NCI-H345 treated with DMSO at 0.1 percent for 48 hours (cell line): Measurements from ENCODE around the gene HMGB3.
"Not testable (repeated sequence)": the region's sequence is repeated elsewhere in the genome, so short reads cannot be mapped to it uniquely, and the experiment has no call there.

Experiments used
- DNase-seq: peaks from one replicate; lab custom pipeline; 2025; ENCODE audit not compliant: unreplicated experiment; lab: John Stamatoyannopoulos, UW

The HMGB3 gene

DNA sequence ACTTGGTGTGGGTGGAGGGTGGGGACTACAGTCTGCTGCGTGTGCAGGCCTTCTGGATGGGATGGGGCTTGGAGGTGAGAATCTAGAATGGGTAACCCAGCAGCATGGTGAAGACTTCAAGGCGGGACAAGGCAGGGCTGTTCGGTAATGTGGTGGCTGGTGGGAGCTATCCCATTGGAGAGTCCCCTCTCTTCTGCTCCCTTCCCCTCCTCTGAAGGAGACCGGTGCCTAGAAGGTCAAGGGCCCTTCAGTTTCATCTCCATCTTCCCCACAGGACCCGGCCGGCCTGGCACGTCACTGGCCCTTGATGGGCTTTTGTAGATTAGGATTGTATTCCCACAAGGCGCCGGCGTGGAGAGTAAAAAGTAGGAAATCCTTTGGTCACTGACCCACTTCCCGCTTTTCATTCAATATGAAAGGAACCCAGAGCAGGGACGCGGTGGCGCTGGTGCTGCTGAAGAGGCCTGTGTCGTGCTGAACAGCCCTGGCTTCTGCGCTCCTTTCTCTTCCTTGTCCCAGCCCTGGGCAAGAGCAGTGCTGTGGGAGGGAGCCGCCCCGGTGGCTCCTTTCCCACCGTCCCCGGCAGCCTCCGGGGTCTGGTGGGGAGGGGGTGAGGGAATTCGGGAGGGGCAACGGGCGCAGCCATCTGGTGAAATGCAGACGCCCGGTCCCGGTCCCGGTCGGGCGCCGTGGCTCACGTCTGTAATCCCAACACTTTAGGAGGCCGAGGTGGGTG lies 7.3 kb upstream of the HMGB3 start:
- no peak for DNase-seq

DNA sequence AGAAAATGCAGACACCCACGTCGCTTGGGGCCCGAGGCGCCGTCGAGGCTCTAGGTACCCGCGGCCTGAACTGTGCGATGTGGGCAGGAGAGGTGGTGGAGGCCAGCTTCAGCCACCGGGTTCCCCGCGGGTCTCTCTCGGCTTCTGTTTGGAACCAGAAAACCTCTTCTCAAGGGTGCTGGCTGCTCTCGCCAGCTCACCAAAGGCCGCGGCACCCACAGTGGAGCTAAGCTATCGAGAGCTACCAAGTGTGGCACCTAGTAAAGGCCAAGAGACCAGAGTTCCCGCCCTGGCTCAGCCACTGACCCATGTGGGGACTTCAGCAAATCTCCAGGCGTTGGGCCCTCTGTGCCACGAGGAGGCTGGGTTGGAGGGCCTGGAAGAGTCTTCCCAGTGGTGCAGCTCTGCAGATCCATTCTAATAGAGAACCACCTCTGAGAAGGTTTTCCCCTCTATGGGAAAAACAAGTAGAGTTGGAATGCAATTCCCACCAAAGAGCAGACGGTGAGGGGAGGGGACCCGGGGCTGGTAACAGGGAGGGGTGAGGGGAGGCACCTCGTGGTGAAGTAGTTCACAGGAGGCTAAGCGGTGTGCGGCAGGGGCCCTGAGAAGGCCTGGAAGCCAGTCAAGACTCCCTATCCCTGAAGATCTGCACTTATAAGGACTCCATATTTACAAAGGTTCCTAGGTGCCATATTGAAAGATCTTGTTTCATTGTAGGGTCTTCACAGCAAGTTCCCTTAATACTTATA lies 5.5 kb upstream of the HMGB3 start:
- DNase-seq = no peak

GRCh38 chrX:150980186-150980585 lies 2.9 kb upstream of the HMGB3 start:
- DNase-seq = no peak

DNA sequence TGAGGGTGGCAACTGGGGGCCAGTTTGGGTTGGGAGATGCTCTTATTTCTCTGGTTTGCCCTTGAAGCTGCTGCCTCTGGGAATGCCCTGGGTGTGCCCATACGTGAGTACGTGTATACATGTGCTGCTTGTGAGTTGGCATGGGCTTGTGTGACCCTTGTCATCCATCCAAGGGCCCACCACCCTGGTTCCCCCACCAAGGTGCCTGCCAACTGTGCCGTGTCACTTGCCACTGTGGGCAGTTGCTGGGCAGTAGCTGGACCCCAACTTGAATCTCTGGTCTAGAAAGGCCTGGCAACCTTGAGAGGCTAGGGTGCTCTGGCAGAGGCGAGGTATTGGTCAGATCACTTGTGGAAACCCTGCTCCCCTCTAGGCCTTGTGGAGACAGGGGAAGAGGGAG lies 2.4 kb upstream of the HMGB3 start:
- DNase-seq = no peak

GRCh38 chrX:150982235-150982787 lies 824 bp upstream of the HMGB3 start:
- no peak for DNase-seq

GRCh38 chrX:150983521-150984168 lies 510 bp downstream of the HMGB3 start:
- DNase-seq = no peak

- DNase-seq = no peak
Measured at GRCh38 chrX:150984169-150984824, 1.2 kb downstream of the HMGB3 start.

GRCh38 chrX:150987687-150988086 lies 4.6 kb downstream of the HMGB3 start:
- not testable (repeated sequence) for DNase-seq

GRCh38 chrX:150989420-150989819 lies 6.3 kb downstream of the HMGB3 start:
- DNase-seq = no peak

- no peak for DNase-seq
Measured at GRCh38 chrX:150990910-150991309, 7.8 kb downstream of the HMGB3 start.

GRCh38 chrX:151000861-151001331 lies 17.8 kb downstream of the HMGB3 start:
- DNase-seq = no peak

- DNase-seq = no peak
Measured at GRCh38 chrX:151004085-151004484, 20.9 kb downstream of the HMGB3 start.

- DNase-seq = no peak
Measured at GRCh38 chrX:151006410-151007109, 23.4 kb downstream of the HMGB3 start.

DNA sequence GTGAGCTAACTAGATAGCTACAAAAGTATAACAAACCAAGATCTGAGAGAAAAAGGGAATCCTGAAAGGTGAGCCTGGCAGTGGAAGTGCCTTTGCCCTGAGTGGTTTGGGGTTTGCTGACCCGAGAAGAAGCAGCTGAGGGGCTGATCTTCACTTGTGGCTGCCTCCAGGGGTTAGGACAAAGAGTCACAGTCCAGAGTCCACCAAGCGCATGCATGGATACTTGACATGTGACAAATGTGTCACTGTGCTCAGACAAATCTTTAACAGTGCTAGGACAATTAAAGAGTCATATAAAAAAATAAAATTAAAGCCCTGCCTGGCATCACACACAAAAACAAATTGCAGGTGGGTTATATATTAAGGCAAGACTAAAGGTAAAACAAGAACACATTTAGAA lies 26.4 kb downstream of the HMGB3 start:
- no peak for DNase-seq

DNA sequence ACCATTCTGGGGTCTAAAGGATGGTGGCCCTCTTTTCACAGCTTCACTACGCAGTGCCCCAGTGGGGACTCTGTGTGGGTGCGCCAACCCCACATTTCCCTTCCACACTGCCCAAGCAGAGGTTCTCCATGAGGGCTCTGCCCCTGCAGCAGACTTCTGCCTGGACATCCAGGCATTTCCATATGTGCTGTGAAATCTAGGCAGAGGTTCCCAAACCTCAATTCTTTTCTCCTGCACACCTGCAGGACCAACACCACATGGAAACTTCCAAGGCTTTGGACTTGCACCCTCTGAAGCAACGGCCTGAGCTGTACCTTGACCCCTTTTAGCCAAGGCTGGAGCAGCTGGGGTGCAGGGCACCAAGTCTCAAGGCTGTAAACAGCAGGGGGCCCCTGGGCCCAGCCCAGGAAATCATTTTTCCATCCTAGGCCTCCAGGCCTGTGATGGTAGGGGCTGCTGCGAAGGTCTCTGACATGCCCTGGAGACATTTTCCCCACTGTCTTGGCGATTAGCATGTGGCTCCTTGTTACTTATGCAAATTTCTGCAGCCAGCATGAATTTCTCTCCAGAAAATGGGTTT lies 30.1 kb downstream of the HMGB3 start:
- no peak for DNase-seq

DNA sequence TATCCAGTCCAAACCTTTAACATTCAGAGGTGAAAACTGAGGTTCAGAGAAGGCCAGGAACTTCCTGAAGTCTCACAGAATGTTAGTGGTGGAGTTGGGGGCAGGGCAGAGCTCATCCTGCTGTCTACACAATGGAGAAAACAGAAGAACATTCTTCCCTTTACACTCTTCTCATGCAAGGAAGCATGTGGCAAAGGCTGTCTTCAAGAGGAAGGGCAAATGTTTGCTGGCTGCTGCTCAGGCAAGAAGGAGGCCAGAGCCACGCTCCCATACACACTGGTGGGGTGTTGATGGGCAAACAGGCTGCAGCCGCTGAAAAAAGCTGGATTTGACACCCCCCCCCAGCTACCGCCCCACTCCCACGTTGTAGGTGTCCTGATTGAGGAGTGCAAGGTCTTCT lies 32.5 kb downstream of the HMGB3 start:
- no peak for DNase-seq

GRCh38 chrX:151019856-151020255 lies 36.7 kb downstream of the HMGB3 start:
- no peak for DNase-seq

DNA sequence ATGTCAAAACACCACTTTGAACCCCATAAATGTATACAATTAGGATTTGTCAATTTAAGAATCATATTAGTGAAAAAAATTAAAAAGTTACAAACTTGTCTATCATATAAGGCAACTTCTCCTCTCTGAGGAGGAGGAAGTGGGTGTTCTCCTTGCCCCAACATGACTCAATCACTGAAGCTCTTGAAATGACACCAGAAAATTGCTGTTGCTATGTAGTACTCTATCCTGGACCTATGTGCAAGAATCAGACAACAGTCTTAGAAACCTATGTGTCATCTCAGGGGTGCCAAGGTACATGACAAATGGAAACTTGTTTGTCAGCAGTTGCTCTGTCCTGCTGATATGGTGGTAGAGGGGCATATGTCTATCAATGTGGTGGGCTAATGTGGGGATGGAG lies 47.7 kb downstream of the HMGB3 start:
- no peak for DNase-seq

DNA sequence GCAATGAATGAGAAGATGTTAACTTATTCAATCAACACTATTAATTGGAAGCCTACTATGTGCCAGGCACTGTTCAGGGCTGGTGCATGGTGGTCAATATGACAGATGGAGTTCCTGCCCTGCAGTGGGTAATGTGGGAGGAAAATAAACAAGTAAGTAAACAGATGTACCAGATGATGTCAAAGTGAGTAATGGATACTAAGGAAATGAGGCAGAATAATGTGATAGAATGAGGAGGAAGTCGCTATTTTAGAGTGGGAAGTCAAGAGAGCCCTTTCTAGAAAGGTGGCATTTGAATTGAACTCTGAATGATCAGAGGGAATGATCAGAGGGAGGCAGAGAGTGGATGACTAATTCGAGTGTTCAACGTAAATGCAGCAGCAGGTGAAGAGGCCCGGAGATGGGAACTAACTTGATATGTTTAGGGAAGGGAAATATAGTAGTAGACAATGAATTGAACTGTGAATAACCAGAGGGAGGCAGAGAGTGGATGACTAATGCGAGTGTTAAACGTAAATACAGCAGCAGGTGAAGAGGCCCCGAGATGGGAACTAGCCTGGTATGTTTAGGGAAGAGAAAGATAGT lies 48.3 kb downstream of the HMGB3 start:
- DNase-seq = no peak

DNA sequence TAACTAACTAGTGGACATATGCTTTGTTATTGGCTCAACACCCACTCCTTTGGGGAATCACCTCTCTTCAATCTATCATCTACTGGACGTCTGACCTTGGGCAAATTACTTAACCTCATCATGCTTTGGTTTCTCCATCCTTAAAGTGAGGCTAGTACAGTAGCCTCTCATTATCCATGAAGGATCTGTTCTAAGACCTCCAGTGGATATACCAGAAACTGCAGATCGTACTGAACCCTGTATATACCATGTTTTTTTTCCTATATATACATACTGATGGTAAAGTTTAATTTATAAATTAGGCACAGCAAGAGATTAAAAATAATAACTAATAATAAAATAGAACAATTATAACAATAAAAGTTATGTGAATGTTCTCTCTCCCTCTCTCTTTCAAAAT lies 56.2 kb downstream of the HMGB3 start:
- DNase-seq = no peak
